ENCODE results near the gene MCF2L2.

MCF2L2 gene

GRCh38 chr3:183283886-183284285 is 144.5 kb downstream of the MCF2L2 start:
- TF ChIP-seq, protein P1, sequence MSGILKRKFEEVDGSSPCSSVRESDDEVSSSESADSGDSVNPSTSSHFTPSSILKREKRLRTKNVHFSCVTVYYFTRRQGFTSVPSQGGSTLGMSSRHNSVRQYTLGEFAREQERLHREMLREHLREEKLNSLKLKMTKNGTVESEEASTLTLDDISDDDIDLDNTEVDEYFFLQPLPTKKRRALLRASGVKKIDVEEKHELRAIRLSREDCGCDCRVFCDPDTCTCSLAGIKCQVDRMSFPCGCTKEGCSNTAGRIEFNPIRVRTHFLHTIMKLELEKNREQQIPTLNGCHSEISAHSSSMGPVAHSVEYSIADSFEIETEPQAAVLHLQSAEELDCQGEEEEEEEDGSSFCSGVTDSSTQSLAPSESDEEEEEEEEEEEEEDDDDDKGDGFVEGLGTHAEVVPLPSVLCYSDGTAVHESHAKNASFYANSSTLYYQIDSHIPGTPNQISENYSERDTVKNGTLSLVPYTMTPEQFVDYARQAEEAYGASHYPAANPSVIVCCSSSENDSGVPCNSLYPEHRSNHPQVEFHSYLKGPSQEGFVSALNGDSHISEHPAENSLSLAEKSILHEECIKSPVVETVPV (CRISPR knock-in tag; IDR thresholded peaks at IDR 0.05): no peak
- no peak for ATAC-seq

DNA sequence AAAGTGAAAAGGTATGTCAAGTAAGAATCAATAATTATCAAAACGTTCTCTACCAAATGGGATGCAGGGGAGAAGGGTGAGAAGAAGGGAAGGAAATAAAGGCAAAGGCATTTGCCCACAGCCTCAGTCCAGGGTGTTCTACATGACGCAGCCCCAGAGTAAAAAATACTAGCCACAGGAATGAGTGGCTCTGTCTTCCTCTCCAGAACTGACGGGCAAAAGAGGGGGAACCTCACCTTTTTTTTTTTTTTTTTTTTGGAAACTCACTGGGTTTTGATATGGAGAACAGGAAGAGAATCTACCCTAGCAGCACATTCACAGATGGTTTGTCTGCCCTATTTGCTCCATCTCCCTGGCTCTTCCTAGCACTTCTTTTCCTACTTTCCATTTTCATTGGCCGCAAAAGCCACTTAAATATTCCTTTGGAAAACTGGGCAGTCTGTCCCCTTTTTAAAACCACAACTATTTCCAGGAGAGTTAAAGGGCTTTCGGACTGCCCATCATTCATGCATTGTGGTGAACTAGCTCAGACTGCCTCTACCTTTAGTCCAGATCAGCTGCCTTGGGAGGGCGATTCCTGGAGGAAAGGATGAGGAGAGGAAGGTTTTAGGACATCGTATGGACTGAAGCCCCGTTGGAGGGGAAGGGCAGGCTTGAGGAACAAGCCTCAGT is 147.2 kb downstream of the MCF2L2 start:
- ATAC-seq: no peak
- TF ChIP-seq ZFP30 (CRISPR knock-in tag; IDR thresholded peaks at IDR 0.05) (no peak), TOX (CRISPR knock-in tag; IDR thresholded peaks at IDR 0.05; ENCODE audit: borderline replicate concordance) (no peak), SNAI2 (CRISPR knock-in tag; IDR thresholded peaks at IDR 0.05) (no peak), PATZ1 (CRISPR knock-in tag; IDR thresholded peaks at IDR 0.05; ENCODE audit: borderline replicate concordance) (no peak), BACH2 (CRISPR knock-in tag; IDR thresholded peaks at IDR 0.05; ENCODE audit: borderline replicate concordance) (no peak), OSR1 (CRISPR knock-in tag; IDR thresholded peaks at IDR 0.05) (no peak), ZNF70 (CRISPR knock-in tag; IDR thresholded peaks at IDR 0.05) (no peak)
- TF ChIP-seq, protein P1 (CRISPR knock-in tag; IDR thresholded peaks at IDR 0.05): no peak

DNA sequence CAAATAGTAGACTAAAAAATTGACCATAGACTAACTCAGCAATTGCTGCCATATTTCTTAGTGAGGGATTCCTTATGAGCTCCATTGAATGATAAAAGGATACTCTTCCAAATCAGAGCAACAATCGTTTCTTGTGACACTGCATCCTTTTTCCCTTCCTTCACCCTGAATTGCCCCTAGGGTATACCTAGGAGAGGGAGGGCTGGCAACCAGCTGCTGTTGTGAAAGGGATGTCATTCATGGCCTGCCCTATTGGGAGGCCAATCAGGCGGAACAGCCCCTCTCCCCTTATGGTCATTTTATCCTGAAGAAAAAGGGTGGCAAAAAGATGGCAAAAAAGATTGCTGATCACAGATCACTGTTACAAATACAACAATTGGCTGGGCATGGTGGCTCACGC is 149.0 kb downstream of the MCF2L2 start:
- TF ChIP-seq ZNF8 (CRISPR knock-in tag; IDR thresholded peaks at IDR 0.05) (no peak), RARB (CRISPR knock-in tag; IDR thresholded peaks at IDR 0.05) (no peak), CSDC2 (CRISPR knock-in tag; IDR thresholded peaks at IDR 0.05) (no peak), ZC3H10 (CRISPR knock-in tag; IDR thresholded peaks at IDR 0.05) (no peak), ESRRG (CRISPR knock-in tag; IDR thresholded peaks at IDR 0.05) (no peak), GLIS3 (CRISPR knock-in tag; IDR thresholded peaks at IDR 0.05) (no peak), PATZ1 (CRISPR knock-in tag; IDR thresholded peaks at IDR 0.05; ENCODE audit: borderline replicate concordance) (no peak), ZNF70 (CRISPR knock-in tag; IDR thresholded peaks at IDR 0.05) (no peak), TCF4 (CRISPR knock-in tag; IDR thresholded peaks at IDR 0.05; ENCODE audit: borderline replicate concordance) (no peak)
- ATAC-seq: no peak

DNA sequence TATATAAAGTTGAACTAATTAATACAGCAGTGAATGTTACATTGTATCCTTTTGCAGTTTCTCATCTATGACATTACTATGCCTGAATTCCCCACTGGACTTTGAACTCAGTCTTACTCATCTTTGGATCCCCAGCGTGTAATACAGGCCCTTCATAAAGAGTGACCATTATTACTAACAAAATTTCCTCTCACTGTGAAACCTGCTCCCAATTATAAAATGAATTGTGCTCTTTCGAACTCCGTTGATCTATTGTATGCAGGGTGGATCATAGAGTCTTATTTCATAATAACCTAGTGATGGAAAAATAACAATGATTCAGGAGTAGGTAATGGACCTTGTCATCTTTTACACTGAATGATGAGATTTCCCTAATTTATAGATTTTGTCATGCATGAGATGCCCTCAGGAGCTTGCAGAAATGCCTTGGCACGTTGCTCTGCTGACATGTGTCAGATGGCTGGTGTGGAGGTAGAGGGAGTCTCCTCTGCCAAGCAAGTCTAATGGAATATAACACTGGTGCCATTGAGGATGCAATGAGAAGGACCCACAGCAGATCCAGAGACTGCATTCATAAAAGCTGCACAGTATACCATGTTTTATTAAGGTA is 149.8 kb downstream of the MCF2L2 start:
- ATAC-seq: peak; percentile 56
- TF ChIP-seq, protein P1 (CRISPR knock-in tag; IDR thresholded peaks at IDR 0.05): no peak
- TF ChIP-seq ZNF8 (CRISPR knock-in tag; IDR thresholded peaks at IDR 0.05) (no peak), ISL1 (CRISPR knock-in tag; IDR thresholded peaks at IDR 0.05) (0 out of 2 replicates have a peak, but pooled peaks have one; percentile 19)

- no peak for ATAC-seq
- TF ChIP-seq TCF4 (CRISPR knock-in tag; IDR thresholded peaks at IDR 0.05; ENCODE audit: borderline replicate concordance): no peak
- no peak for TF ChIP-seq PATZ1 (CRISPR knock-in tag; IDR thresholded peaks at IDR 0.05; ENCODE audit: borderline replicate concordance)
- no peak for TF ChIP-seq CSDC2 (CRISPR knock-in tag; IDR thresholded peaks at IDR 0.05)
- TF ChIP-seq ZNF70 (CRISPR knock-in tag; IDR thresholded peaks at IDR 0.05): no peak
- TF ChIP-seq BACH2 (CRISPR knock-in tag; IDR thresholded peaks at IDR 0.05; ENCODE audit: borderline replicate concordance): no peak
- no peak for TF ChIP-seq ZNF8 (CRISPR knock-in tag; IDR thresholded peaks at IDR 0.05)
- TF ChIP-seq ZC3H10 (CRISPR knock-in tag; IDR thresholded peaks at IDR 0.05): no peak
- no peak for TF ChIP-seq POU6F1 (CRISPR knock-in tag; IDR thresholded peaks at IDR 0.05; ENCODE audit: borderline replicate concordance, low read depth)
- TF ChIP-seq ZFP30 (CRISPR knock-in tag; IDR thresholded peaks at IDR 0.05): no peak
- no peak for TF ChIP-seq OSR1 (CRISPR knock-in tag; IDR thresholded peaks at IDR 0.05)
- TF ChIP-seq, protein P1 (CRISPR knock-in tag; IDR thresholded peaks at IDR 0.05): no peak
- no peak for TF ChIP-seq GLIS3 (CRISPR knock-in tag; IDR thresholded peaks at IDR 0.05)
- no peak for TF ChIP-seq ESRRG (CRISPR knock-in tag; IDR thresholded peaks at IDR 0.05)
- no peak for TF ChIP-seq SNAI2 (CRISPR knock-in tag; IDR thresholded peaks at IDR 0.05)
Measured at GRCh38 chr3:183277260-183277659, 151.2 kb downstream of the MCF2L2 start.

Data from SK-N-SH treated with all-trans-retinoic acid at 6 μM for 48 hours (cell line).